Stimulated activated CD8-positive, alpha-beta memory T cell treated with anti-CD3 and anti-CD28 coated beads, Interleukin-7, amount 100 ng/mL, for 4 hours (primary cell): ENCODE results near the gene COG7.

Experiments
- DNase-seq, 2 donors: peaks; one replicate each; pipeline ENCODE4 v3.0.0-alpha.2; 2020; ENCODE audit warnings: low read depth in 2 of 2

COG7 gene

DNA sequence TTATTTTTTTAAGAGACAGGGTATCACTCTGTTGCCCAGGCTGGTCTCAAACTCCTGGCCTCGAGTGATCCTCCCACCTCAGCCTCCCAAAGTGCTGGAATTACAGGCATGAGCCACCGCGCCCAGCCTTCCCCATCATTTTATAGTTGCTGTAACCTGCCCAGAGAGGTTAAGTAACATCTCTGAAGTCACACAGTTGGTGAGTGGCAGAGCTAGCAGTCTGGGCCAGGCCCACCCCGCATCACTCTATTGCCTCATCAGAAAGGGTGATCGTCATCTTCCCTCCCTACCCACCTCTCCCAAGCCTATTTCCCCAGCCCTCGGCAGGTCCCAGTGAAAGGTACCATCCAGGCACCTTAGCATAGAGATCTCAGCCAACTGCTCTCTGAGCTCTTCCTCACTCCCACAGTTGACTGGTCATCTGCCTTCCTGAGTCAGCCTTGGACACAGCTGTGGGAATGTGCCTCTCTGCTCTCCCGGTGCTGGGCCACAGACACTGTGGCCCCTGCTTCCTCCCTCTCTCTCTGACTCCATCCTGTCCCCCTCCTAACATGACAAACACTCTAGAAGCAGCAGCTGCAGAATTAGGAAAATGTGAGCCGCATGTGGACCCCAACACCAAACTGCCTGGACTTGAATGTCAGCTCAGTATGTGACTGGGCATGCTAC, 93.8 kb downstream of the COG7 start:
- no peak for DNase-seq

DNA sequence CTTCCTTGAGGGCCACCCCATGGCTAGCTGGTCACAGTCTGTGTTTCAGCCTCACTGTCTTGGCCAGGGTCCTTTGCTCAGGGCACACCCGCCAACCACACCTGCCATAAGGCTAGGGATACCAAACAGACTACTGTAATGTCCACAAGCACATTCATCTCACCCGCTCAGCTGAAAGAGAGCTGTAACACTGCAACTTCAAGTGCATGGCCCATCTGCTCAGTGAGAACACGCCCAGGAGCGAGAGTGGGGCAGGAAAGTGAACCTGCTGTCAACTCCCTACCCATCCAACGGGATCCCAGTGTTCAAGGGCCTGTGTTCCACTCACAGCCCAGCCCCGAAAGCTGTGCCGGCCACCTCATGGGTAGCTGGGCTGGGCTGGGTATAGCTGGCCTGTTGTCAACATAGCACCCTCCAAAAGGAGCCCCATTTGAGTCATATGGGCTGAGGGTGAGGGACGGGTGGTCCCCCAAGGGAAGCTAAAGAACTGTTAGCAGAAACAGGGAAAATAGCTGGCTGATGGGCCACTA, 95.2 kb downstream of the COG7 start:
- DNase-seq = no peak

DNA sequence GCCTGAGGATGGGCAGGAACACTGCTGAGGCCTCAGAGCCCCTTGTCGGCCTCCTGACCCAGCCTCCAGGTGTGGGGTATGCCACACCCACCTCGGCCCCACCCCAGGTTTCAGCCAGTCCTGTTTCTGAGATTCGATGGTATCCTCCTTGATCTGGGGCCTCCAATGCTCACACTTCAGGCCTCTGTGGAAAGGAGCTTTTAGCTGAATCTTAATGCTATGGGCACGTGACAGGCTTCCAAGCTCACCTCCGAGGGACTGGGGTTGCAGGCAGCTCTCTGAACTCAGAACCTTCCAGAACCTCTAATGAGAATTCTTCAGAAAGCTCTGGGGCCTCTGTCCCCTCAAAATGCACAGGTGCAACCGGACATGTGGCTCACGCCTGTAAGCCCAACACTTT, 96.0 kb downstream of the COG7 start:
- DNase-seq = no peak

DNA sequence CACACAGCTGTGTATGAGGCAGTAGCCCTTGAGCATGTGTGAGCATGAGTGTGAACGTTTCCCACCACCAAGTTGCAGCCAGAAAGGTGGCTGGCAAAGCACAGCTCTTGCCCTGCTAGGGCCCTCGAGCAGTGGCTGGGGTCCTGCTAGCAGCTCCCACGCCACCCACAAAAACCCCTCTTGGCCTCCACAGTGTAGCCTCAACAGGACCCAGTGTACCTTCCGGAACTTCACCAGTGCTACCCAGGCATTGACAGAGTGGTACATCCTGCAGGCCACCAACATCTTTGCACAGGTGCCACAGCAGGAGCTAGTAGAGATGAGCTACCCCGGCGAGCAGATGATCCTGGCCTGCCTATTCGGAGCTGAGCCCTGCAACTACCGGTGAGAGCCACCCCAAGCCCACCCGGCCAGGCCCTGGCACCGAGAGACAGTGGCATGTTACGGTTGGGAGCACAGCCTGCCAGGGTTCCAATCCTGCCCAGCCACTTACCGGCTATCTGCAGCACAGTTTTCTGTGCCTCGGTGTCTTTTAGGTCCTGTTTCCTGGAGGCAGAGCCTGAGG, 97.8 kb downstream of the COG7 start:
- no peak for DNase-seq

DNA sequence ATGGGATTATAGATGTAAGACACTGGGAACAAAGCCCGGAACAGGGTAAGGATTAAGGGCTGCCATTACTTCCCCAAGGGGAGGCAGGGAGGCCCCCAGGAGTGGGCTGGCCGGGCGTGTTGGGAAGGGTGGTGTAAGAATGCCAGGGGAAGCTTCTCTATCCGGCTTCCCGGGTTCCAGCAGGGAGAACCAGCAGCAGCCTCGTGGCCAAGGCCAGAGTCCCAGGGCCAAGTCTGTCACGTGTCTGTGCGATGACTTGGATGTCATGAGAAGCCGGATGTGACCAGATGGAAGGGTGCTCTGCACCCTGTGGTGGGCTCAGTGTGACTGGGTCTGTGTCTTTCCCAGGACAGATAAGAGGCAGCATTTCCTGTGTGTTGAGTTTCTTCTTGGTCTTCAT, 98.7 kb downstream of the COG7 start:
- DNase-seq = no peak

DNA sequence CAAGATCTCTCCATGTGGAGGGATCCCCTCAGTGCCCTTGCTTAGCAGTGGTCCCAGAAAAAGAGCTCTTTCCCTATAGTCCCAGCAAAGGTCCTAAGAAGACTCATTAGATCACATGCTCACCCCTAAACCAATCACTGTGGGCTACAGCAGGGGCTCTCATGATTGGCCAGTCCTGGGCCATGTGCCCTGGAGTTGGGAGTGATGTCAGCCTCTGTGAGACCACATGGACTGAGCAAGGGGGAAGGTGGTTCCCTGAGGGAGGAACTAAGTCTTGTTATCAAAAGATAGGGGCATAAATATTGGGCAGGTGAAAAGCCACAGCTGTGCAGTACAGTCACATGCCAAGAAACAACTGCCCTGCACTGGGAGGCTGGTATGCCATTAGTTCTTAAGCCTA, 99.5 kb downstream of the COG7 start:
- no peak for DNase-seq

DNA sequence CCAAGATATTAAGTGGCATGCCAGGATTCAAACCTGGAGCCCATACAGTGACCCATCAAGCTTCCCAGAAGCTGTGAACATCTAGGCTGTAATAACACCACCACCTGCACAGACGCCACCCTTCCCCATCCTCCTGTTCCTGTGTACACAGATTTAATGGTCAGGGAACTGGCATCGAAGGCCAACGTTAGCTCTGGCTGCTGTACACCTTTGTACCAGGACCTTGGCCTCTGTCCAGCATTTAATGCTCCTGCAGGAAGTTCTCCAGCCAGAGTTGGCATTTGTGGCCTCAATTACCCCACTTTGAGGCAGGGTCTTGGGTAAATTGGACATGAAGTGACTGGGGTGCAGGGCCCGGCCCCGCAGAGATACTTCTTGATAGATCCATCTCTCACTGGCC, 101.6 kb downstream of the COG7 start:
- no peak for DNase-seq

DNA sequence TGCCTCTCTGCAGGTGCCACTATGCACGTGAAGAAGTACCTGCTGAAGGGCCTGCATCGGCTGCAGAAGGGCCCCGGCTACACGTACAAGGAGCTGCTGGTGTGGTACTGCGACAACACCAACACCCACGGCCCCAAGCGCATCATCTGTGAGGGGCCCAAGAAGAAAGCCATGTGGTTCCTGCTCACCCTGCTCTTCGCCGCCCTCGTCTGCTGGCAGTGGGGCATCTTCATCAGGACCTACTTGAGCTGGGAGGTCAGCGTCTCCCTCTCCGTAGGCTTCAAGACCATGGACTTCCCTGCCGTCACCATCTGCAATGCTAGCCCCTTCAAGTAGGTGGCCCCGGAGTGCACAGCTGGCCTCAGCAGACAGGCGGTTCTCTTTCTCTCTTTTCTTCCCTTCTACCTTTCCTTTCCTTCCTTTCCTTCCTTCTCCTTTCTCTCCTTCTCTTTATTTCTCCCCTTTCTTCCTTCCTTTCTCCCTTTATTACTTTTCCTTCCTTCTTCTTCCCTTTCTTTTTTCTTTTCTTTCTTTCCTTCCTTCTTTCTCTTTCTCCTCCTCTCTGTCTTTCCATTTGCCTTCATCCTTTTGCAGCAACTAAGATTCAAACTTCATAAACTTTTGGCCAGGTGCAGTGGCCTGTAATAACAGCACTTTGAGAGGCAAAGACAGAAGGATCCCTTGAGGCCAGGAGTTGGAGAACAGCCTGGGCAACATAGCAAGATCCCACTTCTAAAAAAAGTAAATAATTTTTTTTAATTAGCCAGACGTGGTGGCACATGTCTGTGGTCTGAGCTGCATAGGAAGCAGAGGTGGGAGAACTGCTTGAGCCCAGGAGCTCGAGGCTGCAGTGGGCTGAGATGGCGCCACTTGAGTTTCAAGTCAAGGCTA, 104.2 kb downstream of the COG7 start:
- DNase-seq = no peak

DNA sequence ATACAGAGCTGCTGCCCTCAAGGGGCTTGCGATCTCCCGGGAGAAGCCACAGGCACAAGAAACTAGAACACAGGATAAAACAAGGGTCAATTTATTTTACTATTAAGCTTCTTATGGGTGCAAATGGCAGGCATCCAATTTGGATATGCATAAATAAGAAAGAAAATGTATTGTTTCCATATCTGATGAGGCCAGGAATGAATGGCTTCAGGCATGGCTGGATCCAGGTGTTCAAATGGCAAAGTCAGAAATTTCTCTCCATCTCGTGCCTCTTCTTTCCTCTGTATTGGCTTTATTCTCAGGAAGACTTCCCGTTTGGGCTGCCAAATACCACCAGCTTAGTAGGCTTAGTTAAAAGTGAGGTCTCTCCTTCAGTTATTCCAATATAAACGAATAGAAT, 107.8 kb downstream of the COG7 start:
- no peak for DNase-seq

DNA sequence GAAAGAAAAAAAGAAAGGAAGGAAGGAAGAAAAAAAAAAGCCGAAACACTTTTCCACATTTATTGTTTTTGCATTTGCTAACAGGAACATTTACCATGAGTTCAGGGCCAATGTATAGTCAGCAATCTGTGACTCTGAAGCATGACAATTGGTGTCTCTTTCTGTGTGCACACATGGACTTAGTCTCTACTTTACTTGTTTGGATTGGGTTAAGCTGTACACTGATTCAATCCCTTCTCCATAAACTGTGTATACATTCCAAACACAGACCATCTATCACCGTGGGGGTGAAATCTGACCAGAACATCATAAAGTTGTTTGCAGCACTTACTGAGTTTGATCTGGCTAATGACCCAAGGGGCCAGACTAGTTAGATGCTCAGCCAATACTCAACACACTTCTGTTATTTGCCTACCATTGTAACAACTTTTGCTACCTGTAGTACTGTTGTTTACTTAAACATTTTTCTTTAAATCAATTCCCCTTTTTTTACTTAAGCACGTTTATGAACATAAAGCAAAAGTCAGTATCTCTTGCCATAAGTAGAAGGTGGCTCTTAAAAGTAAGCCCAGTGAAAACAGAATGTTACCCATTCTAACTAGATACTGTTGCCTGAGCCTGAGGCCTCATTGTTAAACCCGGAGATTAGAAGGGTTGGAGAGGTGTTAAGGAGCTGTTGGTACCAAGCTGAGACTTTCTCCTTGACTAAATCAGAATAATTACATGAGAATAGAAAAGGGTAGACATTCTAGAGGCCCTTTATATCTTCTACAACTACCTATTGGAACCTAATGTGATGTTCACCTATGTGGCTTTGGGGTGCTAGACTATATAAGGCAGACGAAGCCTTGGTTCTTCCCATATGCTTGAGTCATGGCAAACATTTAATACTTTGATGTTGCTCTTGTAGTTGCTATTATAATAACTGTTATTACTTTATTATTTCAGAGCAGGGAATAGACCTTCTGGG, 109.1 kb downstream of the COG7 start:
- DNase-seq = no peak

DNA sequence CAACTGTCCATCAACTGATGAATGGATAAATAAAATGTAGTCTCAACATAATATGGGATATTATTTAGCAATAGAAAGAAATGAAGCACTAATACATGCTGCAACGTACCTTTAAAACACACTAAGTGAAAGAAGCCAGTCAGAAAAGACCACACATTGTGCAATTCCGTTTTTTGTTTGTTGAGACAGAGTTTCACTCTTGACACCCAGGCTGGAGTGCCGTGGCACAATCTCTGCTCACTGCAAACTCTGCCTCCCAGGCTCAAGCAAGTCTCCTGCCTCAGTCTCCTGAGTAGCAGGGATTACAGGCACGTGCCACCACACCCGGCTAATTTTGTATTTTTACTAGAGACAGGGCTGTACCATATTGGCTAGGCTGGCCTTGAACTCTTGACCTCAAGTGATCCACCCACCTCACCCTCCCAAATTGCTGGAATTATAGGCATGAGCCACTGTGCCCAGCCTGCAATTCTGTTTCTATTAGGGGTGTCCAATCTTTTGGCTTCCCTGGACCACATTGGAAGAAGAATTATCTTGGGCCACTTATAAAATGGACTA, 110.8 kb downstream of the COG7 start:
- DNase-seq = no peak

DNA sequence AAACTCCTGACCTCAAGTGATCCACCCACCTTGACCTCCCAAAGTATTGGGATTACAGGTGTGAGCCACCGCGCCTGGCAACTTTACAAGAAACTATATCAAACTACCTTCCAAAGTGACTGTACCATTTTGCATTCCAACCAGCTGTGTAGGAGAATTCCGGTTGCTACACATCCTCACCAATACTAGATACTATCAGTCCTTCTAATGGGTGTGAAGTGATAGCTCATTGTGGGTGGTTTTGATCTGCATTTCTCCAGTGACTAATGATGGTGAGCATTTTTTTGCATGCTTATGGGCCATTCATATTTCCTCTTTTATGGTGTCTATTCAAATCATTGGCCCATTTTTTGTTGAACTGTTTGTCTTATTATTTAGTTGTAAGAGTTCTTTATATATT, 113.2 kb downstream of the COG7 start:
- no peak for DNase-seq
